Mammary epithelial cell (primary cell): ENCODE measurements around the gene SPATA20.

Source experiments
- EZH2 ChIP-seq: IDR thresholded peaks from 2 replicates; pipeline ENCODE4 v1.6.1; 2012; ENCODE audit warnings: low read length, inconsistent platforms, borderline replicate concordance
- TF ChIP-seq, protein P1 (sequence below), 2 donors: IDR thresholded peaks in 1 of 2; conservative IDR thresholded peaks in 1 of 2; 2 replicates each; pipeline ENCODE4 v1.5.1; 2011 to 2012; ENCODE audit warnings: inconsistent platforms in 2 of 2, low read length in 2 of 2, mild to moderate bottlenecking in 2 of 2, control low read depth in 1 of 2, low read depth in 1 of 2; ENCODE audit not compliant: insufficient read depth in 1 of 2; ENCODE audit errors: extremely low read depth in 1 of 2

- TF ChIP-seq, protein P1, sequence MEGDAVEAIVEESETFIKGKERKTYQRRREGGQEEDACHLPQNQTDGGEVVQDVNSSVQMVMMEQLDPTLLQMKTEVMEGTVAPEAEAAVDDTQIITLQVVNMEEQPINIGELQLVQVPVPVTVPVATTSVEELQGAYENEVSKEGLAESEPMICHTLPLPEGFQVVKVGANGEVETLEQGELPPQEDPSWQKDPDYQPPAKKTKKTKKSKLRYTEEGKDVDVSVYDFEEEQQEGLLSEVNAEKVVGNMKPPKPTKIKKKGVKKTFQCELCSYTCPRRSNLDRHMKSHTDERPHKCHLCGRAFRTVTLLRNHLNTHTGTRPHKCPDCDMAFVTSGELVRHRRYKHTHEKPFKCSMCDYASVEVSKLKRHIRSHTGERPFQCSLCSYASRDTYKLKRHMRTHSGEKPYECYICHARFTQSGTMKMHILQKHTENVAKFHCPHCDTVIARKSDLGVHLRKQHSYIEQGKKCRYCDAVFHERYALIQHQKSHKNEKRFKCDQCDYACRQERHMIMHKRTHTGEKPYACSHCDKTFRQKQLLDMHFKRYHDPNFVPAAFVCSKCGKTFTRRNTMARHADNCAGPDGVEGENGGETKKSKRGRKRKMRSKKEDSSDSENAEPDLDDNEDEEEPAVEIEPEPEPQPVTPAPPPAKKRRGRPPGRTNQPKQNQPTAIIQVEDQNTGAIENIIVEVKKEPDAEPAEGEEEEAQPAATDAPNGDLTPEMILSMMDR (conservative IDR thresholded peaks at IDR 0.05 in 1 of 2, IDR thresholded peaks at IDR 0.05 in 1 of 2; ENCODE audit: extremely low read depth in 1 of 2, insufficient read depth in 1 of 2, low read depth in 1 of 2, low read length in 2 of 2): no peak
- TF ChIP-seq EZH2: no peak
Measured at GRCh38 chr17:50561746-50562141, 14.8 kb downstream of the SPATA20 start.
